H1 (cell line): Measurements from ENCODE around the gene PCDH9. TPM values are rescaled to one million over a fixed set of nuclear protein-coding genes. Genes with fewer than 3 reads are reported as not detected.

Experiments
- CTCF ChIA-PET: fragments of 300-600 bp; sonication (Branson Sonifier 250); formaldehyde crosslinking; loops from one replicate; lab custom pipeline; 2021; ENCODE audit not compliant: partially characterized antibody; lab: Charles Lee
- POLR2A ChIA-PET: fragments of 300-600 bp; sonication (Branson Sonifier 250); formaldehyde crosslinking; loops from one replicate; lab custom pipeline; 2021; ENCODE audit warnings: inconsistent platforms; ENCODE audit not compliant: partially characterized antibody; lab: Charles Lee
- DNase-seq, 2 experiments: peaks; one replicate each; pipeline versions ENCODE4 v3.0.0 to v3.0.0-alpha.2; 2010 to 2022; ENCODE audit warnings: low spot score in 2 of 2, low read depth in 1 of 2, mixed read lengths in 1 of 2
- FAIRE-seq: peaks from 2 replicates; lab custom pipeline; 2011; peaks lifted over from hg19 to GRCh38; lab: Jason Lieb, UNC
- H2AFZ ChIP-seq: 2 replicates; pipeline ENCODE4 v1.8.1; 2012; ENCODE audit warnings: low read length, inconsistent platforms
- H2AK5ac ChIP-seq: 2 replicates; pipeline ENCODE4 v1.6.1; 2013; ENCODE audit warnings: low read depth, low read length
- H2BK120ac ChIP-seq: replicated peaks from 2 replicates; pipeline ENCODE3; 2013; ENCODE audit warnings: low read depth, low read length, inconsistent platforms
- H2BK12ac ChIP-seq: 2 replicates; pipeline ENCODE4 v1.6.1; 2013; ENCODE audit warnings: low read depth, low read length
- H2BK15ac ChIP-seq: 2 replicates; pipeline ENCODE4 v1.6.1; 2013; ENCODE audit warnings: low read length
- H2BK20ac ChIP-seq: 2 replicates; pipeline ENCODE4 v1.6.1; 2013; ENCODE audit warnings: low read length
- H2BK5ac ChIP-seq: 2 replicates; pipeline ENCODE4 v1.6.1; 2013; ENCODE audit warnings: low read depth, low read length
- H3K14ac ChIP-seq: 2 replicates; pipeline ENCODE4 v1.6.1; 2013; ENCODE audit warnings: inconsistent platforms; ENCODE audit not compliant: insufficient read length
- H3K18ac ChIP-seq: 2 replicates; pipeline ENCODE4 v1.6.1; 2013; ENCODE audit warnings: low read length; ENCODE audit errors: extremely low read depth
- H3K23ac ChIP-seq: 2 replicates; pipeline ENCODE4 v1.6.1; 2013; ENCODE audit warnings: inconsistent platforms; ENCODE audit not compliant: insufficient read length
- H3K23me2 ChIP-seq: 2 replicates; pipeline ENCODE4 v1.6.1; 2013; ENCODE audit warnings: low read depth, low read length
- H3K27ac ChIP-seq: 2 replicates; pipeline ENCODE4 v1.6.1; 2011; ENCODE audit warnings: low read depth, low read length, inconsistent platforms
- H3K27me3 ChIP-seq, 4 experiments: replicated peaks in 1 of 4; 1 replicate in 1 of 4; 2 replicates in 3 of 4; pipeline versions ENCODE4 v1.6.1 to v1.8.1; 2011 to 2013; ENCODE audit warnings: low read length in 3 of 4, mild to moderate bottlenecking in 3 of 4, inconsistent platforms in 2 of 4, mixed read lengths in 2 of 4, moderate library complexity in 1 of 4; ENCODE audit not compliant: control insufficient read depth in 3 of 4, insufficient read depth in 3 of 4; ENCODE audit errors: extremely low read depth in 1 of 4
- H3K36me3 ChIP-seq, 4 experiments: 2 replicates each; pipeline versions ENCODE4 v1.6.1 to v1.8.1; 2011 to 2013; ENCODE audit warnings: mild to moderate bottlenecking in 4 of 4, low read length in 3 of 4, moderate library complexity in 2 of 4, control low read depth in 1 of 4, inconsistent platforms in 1 of 4; ENCODE audit not compliant: insufficient read depth in 4 of 4, control insufficient read depth in 2 of 4
- H3K4ac ChIP-seq: replicated peaks from 2 replicates; pipeline ENCODE3; 2013; ENCODE audit warnings: low read length, low read depth, mixed read lengths, inconsistent platforms; ENCODE audit not compliant: insufficient read length
- H3K4me1 ChIP-seq, 4 experiments: replicated peaks in 1 of 4; 1 replicate in 1 of 4; 2 replicates in 3 of 4; pipeline versions ENCODE4 v1.6.1 to v1.8.1; 2011 to 2013; ENCODE audit warnings: low read length in 3 of 4, inconsistent platforms in 2 of 4, mixed read lengths in 1 of 4; ENCODE audit not compliant: insufficient read depth in 4 of 4, control insufficient read depth in 3 of 4
- H3K4me2 ChIP-seq, 2 experiments: 2 replicates each; pipeline versions ENCODE4 v1.6.1 to v1.8.1; 2011 to 2013; ENCODE audit warnings: low read depth in 2 of 2, low read length in 2 of 2, control low read depth in 1 of 2, inconsistent platforms in 1 of 2, mild to moderate bottlenecking in 1 of 2; ENCODE audit not compliant: insufficient read depth in 1 of 2
- H3K4me3 ChIP-seq, 4 experiments: fragments of 200-600, 300-600 bp in 1 of 4; sonication (generic), shearing (Covaris generic), sonication (Bioruptor Twin) in 1 of 4; 2 replicates each; pipeline versions ENCODE4 v1.5.1 to v1.8.1; 2011 to 2016; ENCODE audit warnings: low read length in 4 of 4, low read depth in 3 of 4, control low read depth in 2 of 4, inconsistent platforms in 2 of 4, mild to moderate bottlenecking in 2 of 4, mixed read lengths in 1 of 4, moderate library complexity in 1 of 4; ENCODE audit not compliant: insufficient read depth in 2 of 4; ENCODE audit errors: extremely low read depth in 1 of 4
- H3K56ac ChIP-seq: replicated peaks from 2 replicates; pipeline ENCODE3; 2013; ENCODE audit warnings: low read depth, mild to moderate bottlenecking, mixed read lengths, low read length, inconsistent platforms; ENCODE audit not compliant: insufficient read length
- H3K79me1 ChIP-seq: 2 replicates; pipeline ENCODE4 v1.6.1; 2013; ENCODE audit warnings: low read depth, low read length, control low read depth
- H3K79me2 ChIP-seq, 2 experiments: 2 replicates each; pipeline versions ENCODE4 v1.6.1 to v1.8.1; 2012 to 2013; ENCODE audit warnings: low read length in 2 of 2, mild to moderate bottlenecking in 2 of 2, inconsistent platforms in 1 of 2; ENCODE audit not compliant: insufficient read depth in 2 of 2, control insufficient read depth in 1 of 2
- H3K9ac ChIP-seq, 4 experiments: replicated peaks in 1 of 4; 1 replicate in 1 of 4; 2 replicates in 3 of 4; pipeline versions ENCODE4 v1.6.1 to v1.8.1; 2011 to 2013; ENCODE audit warnings: low read depth in 3 of 4, low read length in 3 of 4, control low read depth in 2 of 4, mild to moderate bottlenecking in 2 of 4, moderate library complexity in 2 of 4, inconsistent platforms in 1 of 4; ENCODE audit errors: extremely low read depth in 1 of 4
- H3K9me3 ChIP-seq, 2 experiments: 2 replicates each; pipeline versions ENCODE4 v1.6.1 to v1.8.1; 2012 to 2013; ENCODE audit warnings: mild to moderate bottlenecking in 2 of 2, moderate library complexity in 2 of 2, control low read depth in 1 of 2, inconsistent platforms in 1 of 2, low read depth in 1 of 2, low read length in 1 of 2, mixed read lengths in 1 of 2; ENCODE audit not compliant: insufficient read depth in 2 of 2
- H4K20me1 ChIP-seq, 2 experiments: replicated peaks in 1 of 2; 2 replicates each; pipeline versions ENCODE3 to v1.8.1; 2011 to 2013; ENCODE audit warnings: inconsistent platforms in 2 of 2, low read length in 2 of 2, mild to moderate bottlenecking in 1 of 2; ENCODE audit not compliant: insufficient read depth in 2 of 2, control insufficient read depth in 1 of 2
- H4K5ac ChIP-seq: 2 replicates; pipeline ENCODE4 v1.6.1; 2013; ENCODE audit warnings: low read length, low read depth, mixed read lengths, inconsistent platforms; ENCODE audit not compliant: insufficient read length
- H4K8ac ChIP-seq: 2 replicates; pipeline ENCODE4 v1.8.0; 2013; ENCODE audit warnings: mild to moderate bottlenecking, moderate library complexity, low read length, inconsistent platforms; ENCODE audit not compliant: insufficient read depth; ENCODE audit errors: extremely low read depth
- H4K91ac ChIP-seq: replicated peaks from 2 replicates; pipeline ENCODE3; 2013; ENCODE audit warnings: low read length, mixed read lengths, inconsistent platforms; ENCODE audit not compliant: insufficient read length
- ATF2 ChIP-seq: IDR thresholded peaks from 2 replicates; pipeline ENCODE4 v1.6.1; 2012; ENCODE audit warnings: low read length, inconsistent platforms
- BCL11A ChIP-seq, 2 experiments: IDR thresholded peaks; one replicate each; pipeline ENCODE4 v1.6.1; 2011; ENCODE audit warnings: low read depth in 2 of 2, low read length in 2 of 2, mild to moderate bottlenecking in 2 of 2
- CEBPB ChIP-seq: IDR thresholded peaks from 2 replicates; pipeline ENCODE4 v1.6.1; 2012; ENCODE audit warnings: low read depth, low read length
- EGR1 ChIP-seq: IDR thresholded peaks from 2 replicates; pipeline ENCODE4 v1.6.1; 2011; ENCODE audit warnings: low read depth, low read length, borderline replicate concordance
- FOSL1 ChIP-seq: IDR thresholded peaks from 2 replicates; pipeline ENCODE4 v1.6.1; 2011; ENCODE audit warnings: mild to moderate bottlenecking, low read depth, low read length, moderate library complexity; ENCODE audit not compliant: insufficient read depth
- HDAC2 ChIP-seq, 2 experiments: fragments of 300-600 bp in 1 of 2; sonication (generic) in 1 of 2; IDR thresholded peaks; 2 replicates each; pipeline ENCODE4 v1.6.1; 2011 to 2012; ENCODE audit warnings: low read depth in 2 of 2, low read length in 2 of 2, mild to moderate bottlenecking in 2 of 2, moderate library complexity in 2 of 2, borderline replicate concordance in 1 of 2, inconsistent platforms in 1 of 2
- KDM4A ChIP-seq: IDR thresholded peaks from one replicate; pipeline ENCODE4 v1.7.1; 2012; ENCODE audit warnings: low read depth, mild to moderate bottlenecking, moderate library complexity, low read length, inconsistent platforms; ENCODE audit not compliant: severe bottlenecking
- KDM5A ChIP-seq: fragments of 200-600 bp; IDR thresholded peaks from 2 replicates; pipeline ENCODE4 v1.7.1; 2012; ENCODE audit warnings: mild to moderate bottlenecking, low read length, inconsistent platforms, mixed read lengths
- RXRA ChIP-seq: IDR thresholded peaks from 2 replicates; pipeline ENCODE4 v1.6.1; 2011; ENCODE audit warnings: low read depth, mild to moderate bottlenecking, low read length, moderate library complexity; ENCODE audit not compliant: insufficient read depth
- SIRT6 ChIP-seq: IDR thresholded peaks from one replicate; pipeline ENCODE4 v1.7.1; 2012; ENCODE audit warnings: low read length, inconsistent platforms
- ZNF274 ChIP-seq: IDR thresholded peaks from 2 replicates; pipeline ENCODE4 v1.7.0; 2012; ENCODE audit warnings: low read length, borderline replicate concordance; ENCODE audit errors: extremely low read depth
- WGBS, 2 experiments: shearing (Covaris generic) in 1 of 2; methylation state at CpG; one replicate each; pipeline versions ENCODE4 v1.1.6 to v1.1.7; 2013 to 2015; ENCODE audit warnings: low lambda C conversion rate in 2 of 2, mixed read lengths in 2 of 2, inconsistent platforms in 1 of 2, low coverage in 1 of 2, missing lambda C conversion rate in 1 of 2; ENCODE audit not compliant: insufficient replicate concordance in 2 of 2, insufficient coverage in 1 of 2, insufficient read length in 1 of 2; ENCODE audit errors: extremely low coverage in 1 of 2, missing lambda C conversion rate in 1 of 2; 5-methylcytosine and 5-hydroxymethylcytosine counted together
- polyA plus RNA-seq, 7 experiments: library from polyadenylated mRNA; depleted of rRNA in 3 of 7; stranded (reverse) in 5 of 7; unstranded in 2 of 7; fragments of >200 nt in 5 of 7; fragments of 200-250 nt in 2 of 7; gene quantifications; 1 replicate in 5 of 7; 2 replicates in 1 of 7; 4 replicates in 1 of 7; pipeline versions ENCODE4 v1.2.1 to v1.2.3, GENCODE V29; 2011 to 2013; ENCODE audit warnings: missing spikeins in 2 of 7, mixed read lengths in 2 of 7
- total RNA-seq: library from RNA; stranded (reverse); fragmentation: NEBNext Ultra II Directional; extraction: Animal tissue kit (Norgen Biotek cat#: 25700); gene quantifications from 2 replicates; pipeline ENCODE4 v1.2.1, GENCODE V29; 2021

The PCDH9 gene
- total and polyA plus RNA-seq, 2 of the 8 experiments (the other 6 are each of a cell fraction or from before 2014, with no cell fraction given): 0.12 to 0.60 TPM

- FAIRE-seq: no peak
- TF ChIP-seq ZNF274 (no peak), ATF2 (no peak), KDM5A (no peak), CEBPB (no peak), EGR1 (no peak), RXRA (no peak), FOSL1 (no peak), BCL11A (IDR thresholded peaks at IDR 0.05; ENCODE audit: low read depth in 2 of 2, low read length in 2 of 2) (no peak), KDM4A (no peak), HDAC2 (IDR thresholded peaks at IDR 0.05; ENCODE audit: borderline replicate concordance in 1 of 2, low read depth in 2 of 2, low read length in 2 of 2) (no peak), SIRT6 (no peak)
Measured at GRCh38 chr13:66644855-66645460, 585.2 kb downstream of the PCDH9 start.

More at GRCh38 chr13:66644855-66645460, 585.2 kb downstream of the PCDH9 start:
- H4K20me1 ChIP-seq: no peaks in the 10 kb centered on the region
- no peak overlapping the region for H2AFZ ChIP-seq
- H3K79me1 ChIP-seq: no peaks in the 10 kb centered on the region
- no peaks in the 10 kb centered on the region for H3K27me3 ChIP-seq
- no peak overlapping the region for H3K4me2 ChIP-seq
- no peaks in the 10 kb centered on the region for H3K23me2 ChIP-seq
- H3K4me1 ChIP-seq: no peaks in the 10 kb centered on the region
- no peak overlapping the region for H4K8ac ChIP-seq
- no peak overlapping the region for H3K18ac ChIP-seq
- no peaks in the 10 kb centered on the region for H3K9me3 ChIP-seq
- H2BK20ac ChIP-seq: no peak overlapping the region
- ChIA-PET CTCF (interaction anchor here (0.9 kb wide), 1 partner anchor 10 kb away, joined by 3 read pairs; no protein-coding TSS in a partner anchor), POLR2A (no interaction called here)
- H2AK5ac ChIP-seq: no peak overlapping the region
- DNase-seq: no peak
- H2BK12ac ChIP-seq: no peak overlapping the region
- H3K79me2 ChIP-seq: no peaks in the 10 kb centered on the region
- H2BK120ac ChIP-seq: no peak overlapping the region
- no peaks in the 10 kb centered on the region for H3K36me3 ChIP-seq
- H2BK5ac ChIP-seq: no peak overlapping the region
- no peak overlapping the region for H4K5ac ChIP-seq
- no peak overlapping the region for H3K9ac ChIP-seq
- no peak overlapping the region for H3K56ac ChIP-seq
- H3K23ac ChIP-seq: no peak overlapping the region
- H3K27ac ChIP-seq: no peak overlapping the region
- WGBS, 2 experiments: 93% methylated on average over 3 of the region's 3 CpGs; no CpG with 5 or more reads in 1 of the 2 experiments
- no peak overlapping the region for H4K91ac ChIP-seq
- no peak overlapping the region for H3K4ac ChIP-seq
- H2BK15ac ChIP-seq: no peak overlapping the region
- no peak overlapping the region for H3K14ac ChIP-seq
- no peak overlapping the region for H3K4me3 ChIP-seq
